H1 (cell line): ENCODE data around the gene TEX13B. TPM values are rescaled to one million over a fixed set of nuclear protein-coding genes. Genes with fewer than 3 reads are reported as not detected.

Experiments used
- CTCF ChIA-PET: fragments of 300-600 bp; sonication (Branson Sonifier 250); formaldehyde crosslinking; loops from one replicate; lab custom pipeline; 2021; ENCODE audit not compliant: partially characterized antibody; lab: Charles Lee
- POLR2A ChIA-PET: fragments of 300-600 bp; sonication (Branson Sonifier 250); formaldehyde crosslinking; loops from one replicate; lab custom pipeline; 2021; ENCODE audit warnings: inconsistent platforms; ENCODE audit not compliant: partially characterized antibody; lab: Charles Lee
- DNase-seq, 2 experiments: peaks; one replicate each; pipeline versions ENCODE4 v3.0.0 to v3.0.0-alpha.2; 2010 to 2022; ENCODE audit warnings: low spot score in 2 of 2, low read depth in 1 of 2, mixed read lengths in 1 of 2
- FAIRE-seq: peaks from 2 replicates; lab custom pipeline; 2011; peaks lifted over from hg19 to GRCh38; lab: Jason Lieb, UNC
- H2AFZ ChIP-seq: 2 replicates; pipeline ENCODE4 v1.8.1; 2012; ENCODE audit warnings: low read length, inconsistent platforms
- H2AK5ac ChIP-seq: 2 replicates; pipeline ENCODE4 v1.6.1; 2013; ENCODE audit warnings: low read depth, low read length
- H2BK120ac ChIP-seq: replicated peaks from 2 replicates; pipeline ENCODE3; 2013; ENCODE audit warnings: low read depth, low read length, inconsistent platforms
- H2BK12ac ChIP-seq: 2 replicates; pipeline ENCODE4 v1.6.1; 2013; ENCODE audit warnings: low read depth, low read length
- H2BK15ac ChIP-seq: 2 replicates; pipeline ENCODE4 v1.6.1; 2013; ENCODE audit warnings: low read length
- H2BK20ac ChIP-seq: 2 replicates; pipeline ENCODE4 v1.6.1; 2013; ENCODE audit warnings: low read length
- H2BK5ac ChIP-seq: 2 replicates; pipeline ENCODE4 v1.6.1; 2013; ENCODE audit warnings: low read depth, low read length
- H3K14ac ChIP-seq: 2 replicates; pipeline ENCODE4 v1.6.1; 2013; ENCODE audit warnings: inconsistent platforms; ENCODE audit not compliant: insufficient read length
- H3K18ac ChIP-seq: 2 replicates; pipeline ENCODE4 v1.6.1; 2013; ENCODE audit warnings: low read length; ENCODE audit errors: extremely low read depth
- H3K23ac ChIP-seq: 2 replicates; pipeline ENCODE4 v1.6.1; 2013; ENCODE audit warnings: inconsistent platforms; ENCODE audit not compliant: insufficient read length
- H3K23me2 ChIP-seq: 2 replicates; pipeline ENCODE4 v1.6.1; 2013; ENCODE audit warnings: low read depth, low read length
- H3K27ac ChIP-seq: 2 replicates; pipeline ENCODE4 v1.6.1; 2011; ENCODE audit warnings: low read depth, low read length, inconsistent platforms
- H3K27me3 ChIP-seq, 4 experiments: replicated peaks in 1 of 4; 1 replicate in 1 of 4; 2 replicates in 3 of 4; pipeline versions ENCODE4 v1.6.1 to v1.8.1; 2011 to 2013; ENCODE audit warnings: low read length in 3 of 4, mild to moderate bottlenecking in 3 of 4, inconsistent platforms in 2 of 4, mixed read lengths in 2 of 4, moderate library complexity in 1 of 4; ENCODE audit not compliant: control insufficient read depth in 3 of 4, insufficient read depth in 3 of 4; ENCODE audit errors: extremely low read depth in 1 of 4
- H3K36me3 ChIP-seq, 4 experiments: 2 replicates each; pipeline versions ENCODE4 v1.6.1 to v1.8.1; 2011 to 2013; ENCODE audit warnings: mild to moderate bottlenecking in 4 of 4, low read length in 3 of 4, moderate library complexity in 2 of 4, control low read depth in 1 of 4, inconsistent platforms in 1 of 4; ENCODE audit not compliant: insufficient read depth in 4 of 4, control insufficient read depth in 2 of 4
- H3K4ac ChIP-seq: replicated peaks from 2 replicates; pipeline ENCODE3; 2013; ENCODE audit warnings: low read length, low read depth, mixed read lengths, inconsistent platforms; ENCODE audit not compliant: insufficient read length
- H3K4me1 ChIP-seq, 4 experiments: replicated peaks in 1 of 4; 1 replicate in 1 of 4; 2 replicates in 3 of 4; pipeline versions ENCODE4 v1.6.1 to v1.8.1; 2011 to 2013; ENCODE audit warnings: low read length in 3 of 4, inconsistent platforms in 2 of 4, mixed read lengths in 1 of 4; ENCODE audit not compliant: insufficient read depth in 4 of 4, control insufficient read depth in 3 of 4
- H3K4me2 ChIP-seq, 2 experiments: 2 replicates each; pipeline versions ENCODE4 v1.6.1 to v1.8.1; 2011 to 2013; ENCODE audit warnings: low read depth in 2 of 2, low read length in 2 of 2, control low read depth in 1 of 2, inconsistent platforms in 1 of 2, mild to moderate bottlenecking in 1 of 2; ENCODE audit not compliant: insufficient read depth in 1 of 2
- H3K4me3 ChIP-seq, 4 experiments: fragments of 200-600, 300-600 bp in 1 of 4; sonication (generic), shearing (Covaris generic), sonication (Bioruptor Twin) in 1 of 4; 2 replicates each; pipeline versions ENCODE4 v1.5.1 to v1.8.1; 2011 to 2016; ENCODE audit warnings: low read length in 4 of 4, low read depth in 3 of 4, control low read depth in 2 of 4, inconsistent platforms in 2 of 4, mild to moderate bottlenecking in 2 of 4, mixed read lengths in 1 of 4, moderate library complexity in 1 of 4; ENCODE audit not compliant: insufficient read depth in 2 of 4; ENCODE audit errors: extremely low read depth in 1 of 4
- H3K56ac ChIP-seq: replicated peaks from 2 replicates; pipeline ENCODE3; 2013; ENCODE audit warnings: low read depth, mild to moderate bottlenecking, mixed read lengths, low read length, inconsistent platforms; ENCODE audit not compliant: insufficient read length
- H3K79me1 ChIP-seq: 2 replicates; pipeline ENCODE4 v1.6.1; 2013; ENCODE audit warnings: low read depth, low read length, control low read depth
- H3K79me2 ChIP-seq, 2 experiments: 2 replicates each; pipeline versions ENCODE4 v1.6.1 to v1.8.1; 2012 to 2013; ENCODE audit warnings: low read length in 2 of 2, mild to moderate bottlenecking in 2 of 2, inconsistent platforms in 1 of 2; ENCODE audit not compliant: insufficient read depth in 2 of 2, control insufficient read depth in 1 of 2
- H3K9ac ChIP-seq, 4 experiments: replicated peaks in 1 of 4; 1 replicate in 1 of 4; 2 replicates in 3 of 4; pipeline versions ENCODE4 v1.6.1 to v1.8.1; 2011 to 2013; ENCODE audit warnings: low read depth in 3 of 4, low read length in 3 of 4, control low read depth in 2 of 4, mild to moderate bottlenecking in 2 of 4, moderate library complexity in 2 of 4, inconsistent platforms in 1 of 4; ENCODE audit errors: extremely low read depth in 1 of 4
- H3K9me3 ChIP-seq, 2 experiments: 2 replicates each; pipeline versions ENCODE4 v1.6.1 to v1.8.1; 2012 to 2013; ENCODE audit warnings: mild to moderate bottlenecking in 2 of 2, moderate library complexity in 2 of 2, control low read depth in 1 of 2, inconsistent platforms in 1 of 2, low read depth in 1 of 2, low read length in 1 of 2, mixed read lengths in 1 of 2; ENCODE audit not compliant: insufficient read depth in 2 of 2
- H4K20me1 ChIP-seq, 2 experiments: replicated peaks in 1 of 2; 2 replicates each; pipeline versions ENCODE3 to v1.8.1; 2011 to 2013; ENCODE audit warnings: inconsistent platforms in 2 of 2, low read length in 2 of 2, mild to moderate bottlenecking in 1 of 2; ENCODE audit not compliant: insufficient read depth in 2 of 2, control insufficient read depth in 1 of 2
- H4K5ac ChIP-seq: 2 replicates; pipeline ENCODE4 v1.6.1; 2013; ENCODE audit warnings: low read length, low read depth, mixed read lengths, inconsistent platforms; ENCODE audit not compliant: insufficient read length
- H4K8ac ChIP-seq: 2 replicates; pipeline ENCODE4 v1.8.0; 2013; ENCODE audit warnings: mild to moderate bottlenecking, moderate library complexity, low read length, inconsistent platforms; ENCODE audit not compliant: insufficient read depth; ENCODE audit errors: extremely low read depth
- H4K91ac ChIP-seq: replicated peaks from 2 replicates; pipeline ENCODE3; 2013; ENCODE audit warnings: low read length, mixed read lengths, inconsistent platforms; ENCODE audit not compliant: insufficient read length
- ASH2L ChIP-seq: fragments of 200-600, 300-600 bp; sonication (generic); IDR thresholded peaks from one replicate; pipeline ENCODE4 v1.7.1; 2017; ENCODE audit warnings: low read length
- ATF2 ChIP-seq: IDR thresholded peaks from 2 replicates; pipeline ENCODE4 v1.6.1; 2012; ENCODE audit warnings: low read length, inconsistent platforms
- BRCA1 ChIP-seq: IDR thresholded peaks from 2 replicates; pipeline ENCODE4 v1.6.1; 2012; ENCODE audit warnings: low read depth, low read length, improper control_type of control experiment
- CHD1 ChIP-seq: IDR thresholded peaks from 2 replicates; pipeline ENCODE4 v1.6.1; 2012; ENCODE audit warnings: low read depth, low read length, improper control_type of control experiment
- CREB1 ChIP-seq: IDR thresholded peaks from 2 replicates; pipeline ENCODE4 v1.6.1; 2012; ENCODE audit warnings: inconsistent platforms
- GABPA ChIP-seq: IDR thresholded peaks from 2 replicates; pipeline ENCODE4 v1.6.1; 2011; ENCODE audit warnings: mild to moderate bottlenecking, low read length, moderate library complexity, borderline replicate concordance; ENCODE audit not compliant: insufficient read depth
- JUND ChIP-seq: IDR thresholded peaks from 2 replicates; pipeline ENCODE4 v1.6.1; 2011; ENCODE audit warnings: mild to moderate bottlenecking, improper control_type of control experiment, low read length
- MAFK ChIP-seq: IDR thresholded peaks from 2 replicates; pipeline ENCODE4 v1.6.1; 2012; ENCODE audit warnings: low read depth, mild to moderate bottlenecking, improper control_type of control experiment, low read length
- NANOG ChIP-seq: IDR thresholded peaks from 2 replicates; pipeline ENCODE4 v1.6.1; 2011; ENCODE audit warnings: low read length, low read depth, mild to moderate bottlenecking, inconsistent platforms; ENCODE audit not compliant: insufficient read depth, poor library complexity, severe bottlenecking
- NRF1 ChIP-seq: IDR thresholded peaks from 2 replicates; pipeline ENCODE4 v1.6.1; 2011; ENCODE audit warnings: mild to moderate bottlenecking, low read depth, low read length, improper control_type of control experiment
- RFX5 ChIP-seq: IDR thresholded peaks from 2 replicates; pipeline ENCODE4 v1.6.1; 2011; ENCODE audit warnings: low read depth, low read length, improper control_type of control experiment, borderline replicate concordance
- SP4 ChIP-seq: IDR thresholded peaks from 2 replicates; pipeline ENCODE4 v1.6.1; 2012; ENCODE audit warnings: low read length, inconsistent platforms
- TEAD4 ChIP-seq: IDR thresholded peaks from 2 replicates; pipeline ENCODE4 v1.6.1; 2012; ENCODE audit warnings: low read depth, low read length, inconsistent platforms, mixed read lengths
- YY1 ChIP-seq: IDR thresholded peaks from 2 replicates; pipeline ENCODE4 v1.6.1; 2011; ENCODE audit warnings: low read depth, mild to moderate bottlenecking, low read length
- WGBS, 2 experiments: shearing (Covaris generic) in 1 of 2; methylation state at CpG; one replicate each; pipeline versions ENCODE4 v1.1.6 to v1.1.7; 2013 to 2015; ENCODE audit warnings: low lambda C conversion rate in 2 of 2, mixed read lengths in 2 of 2, inconsistent platforms in 1 of 2, low coverage in 1 of 2, missing lambda C conversion rate in 1 of 2; ENCODE audit not compliant: insufficient replicate concordance in 2 of 2, insufficient coverage in 1 of 2, insufficient read length in 1 of 2; ENCODE audit errors: extremely low coverage in 1 of 2, missing lambda C conversion rate in 1 of 2; 5-methylcytosine and 5-hydroxymethylcytosine counted together
- polyA plus RNA-seq, 7 experiments: library from polyadenylated mRNA; depleted of rRNA in 3 of 7; stranded (reverse) in 5 of 7; unstranded in 2 of 7; fragments of >200 nt in 5 of 7; fragments of 200-250 nt in 2 of 7; gene quantifications; 1 replicate in 5 of 7; 2 replicates in 1 of 7; 4 replicates in 1 of 7; pipeline versions ENCODE4 v1.2.1 to v1.2.3, GENCODE V29; 2011 to 2013; ENCODE audit warnings: missing spikeins in 2 of 7, mixed read lengths in 2 of 7
- total RNA-seq: library from RNA; stranded (reverse); fragmentation: NEBNext Ultra II Directional; extraction: Animal tissue kit (Norgen Biotek cat#: 25700); gene quantifications from 2 replicates; pipeline ENCODE4 v1.2.1, GENCODE V29; 2021
- TF ChIP-seq, protein P1 (sequence below): IDR thresholded peaks from 2 replicates; pipeline ENCODE4 v1.6.1; 2012; ENCODE audit warnings: inconsistent platforms

Gene TEX13B
- total and polyA plus RNA-seq, 2 of the 8 experiments (the other 6 are each of a cell fraction or from before 2014, with no cell fraction given), result 0.06 to 0.32 TPM

DNA sequence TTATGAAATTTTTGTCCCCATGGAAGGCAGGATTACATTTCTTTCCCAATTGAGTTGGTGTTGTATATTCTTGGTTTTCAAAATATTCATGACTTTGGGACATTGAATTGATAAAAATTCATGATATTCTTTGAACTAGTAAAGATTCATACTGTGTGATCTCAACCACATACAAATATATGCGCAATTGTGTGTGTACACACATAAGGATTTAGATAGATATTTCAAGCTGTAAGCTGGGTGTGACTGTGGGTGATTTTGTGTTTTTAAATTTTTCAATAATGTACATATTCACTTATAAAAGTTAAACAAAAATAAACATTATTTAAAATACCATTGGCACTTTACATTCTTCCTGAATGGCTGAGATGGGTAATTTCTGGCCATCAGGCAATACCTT, 43.2 kb upstream of the TEX13B start:
- no peak overlapping the region for H3K9ac ChIP-seq
- H4K5ac ChIP-seq, result no peak overlapping the region
- no peaks in the 10 kb centered on the region for H3K79me1 ChIP-seq
- no peaks in the 10 kb centered on the region for H3K27me3 ChIP-seq
- H3K36me3 ChIP-seq, result no peaks in the 10 kb centered on the region
- no peak overlapping the region for H4K91ac ChIP-seq
- 92% methylated on average over 1 of the region's 1 CpG; no CpG with 5 or more reads in 1 of the 2 experiments for WGBS, 2 experiments
- FAIRE-seq, result no peak
- no peak overlapping the region for H3K27ac ChIP-seq
- no peak overlapping the region for H2AK5ac ChIP-seq
- H3K4me1 ChIP-seq, result no peaks in the 10 kb centered on the region
- H3K4ac ChIP-seq, result no peak overlapping the region
- H3K14ac ChIP-seq, result no peak overlapping the region
- no peak overlapping the region for H4K8ac ChIP-seq
- H3K4me2 ChIP-seq, result no peak overlapping the region
- no peaks in the 10 kb centered on the region for H3K9me3 ChIP-seq
- H3K23me2 ChIP-seq, result no peaks in the 10 kb centered on the region
- H3K18ac ChIP-seq, result no peak overlapping the region
- H2BK20ac ChIP-seq, result no peak overlapping the region
- no peak overlapping the region for H2BK15ac ChIP-seq
- no peak for DNase-seq
- no peaks in the 10 kb centered on the region for H3K79me2 ChIP-seq
- H3K56ac ChIP-seq, result no peak overlapping the region
- no peak overlapping the region for H2BK120ac ChIP-seq
- H2AFZ ChIP-seq, result no peak overlapping the region
- no peak overlapping the region for H3K23ac ChIP-seq
- no peaks in the 10 kb centered on the region for H4K20me1 ChIP-seq
- H2BK5ac ChIP-seq, result no peak overlapping the region
- H2BK12ac ChIP-seq, result no peak overlapping the region
- ChIA-PET CTCF (no interaction called here), POLR2A (no interaction called here)
- no peak overlapping the region for H3K4me3 ChIP-seq
- TF ChIP-seq CREB1 (no peak), BRCA1 (no peak), GABPA (no peak), RFX5 (no peak), JUND (no peak), YY1 (no peak), NRF1 (no peak), NANOG (no peak), CHD1 (no peak), MAFK (no peak), SP4 (no peak), ASH2L (no peak), TEAD4 (no peak), ATF2 (no peak)
- TF ChIP-seq, protein P1, sequence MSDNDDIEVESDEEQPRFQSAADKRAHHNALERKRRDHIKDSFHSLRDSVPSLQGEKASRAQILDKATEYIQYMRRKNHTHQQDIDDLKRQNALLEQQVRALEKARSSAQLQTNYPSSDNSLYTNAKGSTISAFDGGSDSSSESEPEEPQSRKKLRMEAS, result no peak
